ENCODE results near the gene HIGD1A. TPM values are rescaled to one million over a fixed set of nuclear protein-coding genes. Genes with fewer than 3 reads are reported as not detected.

HIGD1A gene
- polyA plus RNA-seq, 1 donor from 2014 or later, result 350 TPM

- TF ChIP-seq MXI1 (conservative IDR thresholded peaks at IDR 0.05; ENCODE audit: poor library complexity, severe bottlenecking), result no peak
- no peak for TF ChIP-seq CTCF (IDR thresholded peaks at IDR 0.05; ENCODE audit: poor library complexity, severe bottlenecking)
- TF ChIP-seq EZH2 (IDR thresholded peaks at IDR 0.05; ENCODE audit: borderline replicate concordance, insufficient read depth, low read length, poor library complexity, severe bottlenecking), result no peak
- TF ChIP-seq TAF1 (IDR thresholded peaks at IDR 0.05; ENCODE audit: low read depth), result no peak
- no peak for TF ChIP-seq POLR2AphosphoS5 (IDR thresholded peaks at IDR 0.05)
- TF ChIP-seq EP300 (conservative IDR thresholded peaks at IDR 0.05; ENCODE audit: poor library complexity, severe bottlenecking), result no peak
- no peak for TF ChIP-seq SMC3 (conservative IDR thresholded peaks at IDR 0.05; ENCODE audit: poor library complexity)
- no peak for TF ChIP-seq REST (IDR thresholded peaks at IDR 0.05; ENCODE audit: borderline replicate concordance)
- no peak for TF ChIP-seq RAD21 (conservative IDR thresholded peaks at IDR 0.05)
- no peak overlapping the region for H3K4me2 ChIP-seq (ENCODE audit: low read length)
Measured at GRCh38 chr3:42849017-42849416, 44.7 kb upstream of the HIGD1A start.

GRCh38 chr3:42847731-42848130 is 43.4 kb upstream of the HIGD1A start:
- no peaks in the 10 kb centered on the region for H3K36me3 ChIP-seq (ENCODE audit: insufficient read depth, low read length)
- H3K9me2 ChIP-seq (ENCODE audit: insufficient read depth, low read length), result no peaks in the 10 kb centered on the region
- H3K27me3 ChIP-seq (ENCODE audit: insufficient read depth, low read depth, low read length), result no peaks in the 10 kb centered on the region
- H3K27ac ChIP-seq (ENCODE audit: low read length), result no peak overlapping the region
- H3K4me3 ChIP-seq (ENCODE audit: low read length), result no peak overlapping the region
- H3K9me3 ChIP-seq (ENCODE audit: low read length), result no peaks in the 10 kb centered on the region
- no peak for TF ChIP-seq MXI1 (conservative IDR thresholded peaks at IDR 0.05; ENCODE audit: poor library complexity, severe bottlenecking)
- no peak for TF ChIP-seq CTCF (IDR thresholded peaks at IDR 0.05; ENCODE audit: poor library complexity, severe bottlenecking)
- no peak for TF ChIP-seq POLR2AphosphoS5 (IDR thresholded peaks at IDR 0.05)
- TF ChIP-seq RAD21 (conservative IDR thresholded peaks at IDR 0.05), result no peak
- no peak for TF ChIP-seq SMC3 (conservative IDR thresholded peaks at IDR 0.05; ENCODE audit: poor library complexity)
- TF ChIP-seq EZH2 (IDR thresholded peaks at IDR 0.05; ENCODE audit: borderline replicate concordance, insufficient read depth, low read length, poor library complexity, severe bottlenecking), result no peak
- TF ChIP-seq REST (IDR thresholded peaks at IDR 0.05; ENCODE audit: borderline replicate concordance), result no peak
- no peak for TF ChIP-seq EP300 (conservative IDR thresholded peaks at IDR 0.05; ENCODE audit: poor library complexity, severe bottlenecking)
- TF ChIP-seq TAF1 (IDR thresholded peaks at IDR 0.05; ENCODE audit: low read depth), result no peak
- H3K79me2 ChIP-seq (replicated peaks; ENCODE audit: insufficient read depth, low read length), result no peaks in the 10 kb centered on the region
- no peak overlapping the region for H3K9ac ChIP-seq (ENCODE audit: low read length)
- H4K20me1 ChIP-seq (ENCODE audit: insufficient read depth), result no peaks in the 10 kb centered on the region
- no peak overlapping the region for H3K4me2 ChIP-seq (ENCODE audit: low read length)
- H3F3A ChIP-seq (ENCODE audit: insufficient read depth, low read length, poor library complexity, severe bottlenecking), result no peaks in the 10 kb centered on the region
- no peak overlapping the region for H2AFZ ChIP-seq (ENCODE audit: low read depth, low read length)

More at GRCh38 chr3:42849017-42849416, 44.7 kb upstream of the HIGD1A start:
- H2AFZ ChIP-seq (ENCODE audit: low read depth, low read length), result no peak overlapping the region
- H3K9ac ChIP-seq (ENCODE audit: low read length), result no peak overlapping the region
- H3K4me3 ChIP-seq (ENCODE audit: low read length), result no peak overlapping the region
- H3K9me3 ChIP-seq (ENCODE audit: low read length), result no peaks in the 10 kb centered on the region
- H3K79me2 ChIP-seq (replicated peaks; ENCODE audit: insufficient read depth, low read length), result no peaks in the 10 kb centered on the region
- no peaks in the 10 kb centered on the region for H3K27me3 ChIP-seq (ENCODE audit: insufficient read depth, low read depth, low read length)
- no peak overlapping the region for H3K27ac ChIP-seq (ENCODE audit: low read length)
- no peaks in the 10 kb centered on the region for H3K9me2 ChIP-seq (ENCODE audit: insufficient read depth, low read length)
- H3K36me3 ChIP-seq (ENCODE audit: insufficient read depth, low read length), result no peaks in the 10 kb centered on the region
- H3F3A ChIP-seq (ENCODE audit: insufficient read depth, low read length, poor library complexity, severe bottlenecking), result no peaks in the 10 kb centered on the region
- H4K20me1 ChIP-seq (ENCODE audit: insufficient read depth), result no peaks in the 10 kb centered on the region

All from neural cell (in vitro differentiated cells).